Endothelial cell of umbilical vein (primary cell): ENCODE data around the gene NEK3. TPM values are rescaled to one million over a fixed set of nuclear protein-coding genes. Genes with fewer than 3 reads are reported as not detected.
A peak's percentile ranks its signal among the peaks of the same experiment; 100 is the strongest.
"Not testable (repeated sequence)": the region's sequence is repeated elsewhere in the genome, so short reads cannot be mapped to it uniquely, and the experiment has no call there.

ENCODE experiments used
- BruUV-seq: library from RNA; stranded (reverse); fragments of 400-500 nt; replicated peaks from 2 replicates; lab custom pipeline; 2021; lab: Mats Ljungman, UMichigan
- CTCF ChIA-PET: fragments of 300-600, 350-600 bp; sonication (Branson Sonifier 250); formaldehyde crosslinking; loops from one replicate; lab custom pipeline; 2021; ENCODE audit warnings: antibody characterized with exemption, inconsistent platforms; lab: Charles Lee
- POLR2A ChIA-PET: fragments of 300-600, 350-600 bp; sonication (Branson Sonifier 250); formaldehyde crosslinking; loops from one replicate; lab custom pipeline; 2021; ENCODE audit warnings: antibody characterized with exemption, inconsistent platforms; lab: Charles Lee
- DNase-seq: peaks from one replicate; pipeline ENCODE4 v3.0.0-alpha.2; 2011; ENCODE audit warnings: low read depth, low spot score
- FAIRE-seq: peaks from 2 replicates; lab custom pipeline; 2011; peaks lifted over from hg19 to GRCh38; lab: Jason Lieb, UNC
- H2AFZ ChIP-seq: 2 replicates; pipeline ENCODE4 v1.6.0; 2012; ENCODE audit warnings: low read depth, low read length, control low read depth, inconsistent platforms
- H3K27ac ChIP-seq: 2 replicates; pipeline ENCODE4 v1.5.1; 2011; ENCODE audit warnings: low read depth, mild to moderate bottlenecking, control low read depth, low read length, moderate library complexity; ENCODE audit not compliant: insufficient read depth
- H3K27me3 ChIP-seq, 2 experiments: 2 replicates each; pipeline versions ENCODE4 v1.6.0 to v1.6.1; 2011; ENCODE audit warnings: low read length in 2 of 2, mixed read lengths in 1 of 2; ENCODE audit not compliant: control insufficient read depth in 2 of 2, insufficient read depth in 2 of 2
- H3K36me3 ChIP-seq, 2 experiments: 2 replicates in 1 of 2; 3 replicates in 1 of 2; pipeline ENCODE4 v1.5.1; 2011; ENCODE audit warnings: low read length in 2 of 2, mild to moderate bottlenecking in 1 of 2, moderate library complexity in 1 of 2; ENCODE audit not compliant: control insufficient read depth in 2 of 2, insufficient read depth in 2 of 2; ENCODE audit errors: extremely low read depth in 1 of 2
- H3K4me1 ChIP-seq: 3 replicates; pipeline ENCODE4 v1.5.1; 2011; ENCODE audit warnings: mild to moderate bottlenecking, low read length; ENCODE audit not compliant: control insufficient read depth, insufficient read depth; ENCODE audit errors: extremely low read depth
- H3K4me2 ChIP-seq: 2 replicates; pipeline ENCODE4 v1.6.1; 2011; ENCODE audit warnings: low read length, control low read depth, mixed read lengths; ENCODE audit not compliant: insufficient read depth
- H3K4me3 ChIP-seq, 3 experiments: fragments of 200-600 bp in 1 of 3; sonication (generic), shearing (Covaris generic) in 1 of 3; replicated peaks in 1 of 3; 2 replicates each; pipeline ENCODE4 v1.5.1; 2011 to 2016; ENCODE audit warnings: control low read depth in 3 of 3, low read length in 3 of 3, mild to moderate bottlenecking in 2 of 3, inconsistent platforms in 1 of 3, low read depth in 1 of 3, moderate library complexity in 1 of 3; ENCODE audit not compliant: insufficient read depth in 1 of 3
- H3K79me2 ChIP-seq: 2 replicates; pipeline ENCODE4 v1.6.0; 2012; ENCODE audit warnings: low read length, inconsistent platforms; ENCODE audit not compliant: control insufficient read depth, insufficient read depth
- H3K9ac ChIP-seq: replicated peaks from 2 replicates; pipeline ENCODE3; 2011; ENCODE audit warnings: low read length, control low read depth; ENCODE audit not compliant: insufficient read depth; ENCODE audit errors: extremely low read depth
- H3K9me1 ChIP-seq: replicated peaks from 3 replicates; pipeline ENCODE4 v1.6.0; 2011; ENCODE audit warnings: mild to moderate bottlenecking, low read length; ENCODE audit not compliant: control insufficient read depth, insufficient read depth; ENCODE audit errors: extremely low read depth
- H3K9me3 ChIP-seq: replicated peaks from 2 replicates; pipeline ENCODE4 v1.5.1; 2012; ENCODE audit warnings: low read length, inconsistent platforms; ENCODE audit not compliant: control insufficient read depth, insufficient read depth
- H4K20me1 ChIP-seq: replicated peaks from 2 replicates; pipeline ENCODE3; 2011; ENCODE audit warnings: mild to moderate bottlenecking, low read length; ENCODE audit not compliant: control insufficient read depth, insufficient read depth; ENCODE audit errors: extremely low read depth
- dilution Hi-C: fragments of 300-500 bp; cut with MboI; formaldehyde crosslinking; loops from one replicate; pipeline ENCODE4 v1.15.0; 2019; ENCODE audit warnings: low sequenced_read_pairs; ENCODE audit not compliant: extremely low pct_ligation_motif_present
- intact Hi-C: fragments of 100-400 bp; cut with micrococcal nuclease; formaldehyde crosslinking; loops from one replicate; pipeline ENCODE4 v1.10.0; 2022
- polyA plus RNA-seq, 4 experiments: library from polyadenylated mRNA; depleted of rRNA in 3 of 4; stranded (reverse) in 3 of 4; unstranded in 1 of 4; fragments of >200 nt; gene quantifications; 2 replicates each; pipeline versions ENCODE4 v1.2.1 to v1.2.3, GENCODE V29; 2011 to 2012; ENCODE audit warnings: missing spikeins in 1 of 4
- total RNA-seq: library from RNA; stranded (reverse); gene quantifications from 2 replicates; pipeline ENCODE4 v1.2.3, GENCODE V29; 2021
- TF ChIP-seq, protein P1 (sequence below), 2 donors: IDR thresholded peaks; 1 replicate in 1 of 2; 2 replicates in 1 of 2; pipeline ENCODE4 v1.5.1; 2011; ENCODE audit warnings: low read length in 2 of 2, mild to moderate bottlenecking in 2 of 2, moderate library complexity in 2 of 2, control low read depth in 1 of 2, inconsistent platforms in 1 of 2, low read depth in 1 of 2; ENCODE audit not compliant: insufficient read depth in 1 of 2; ENCODE audit errors: extremely low read depth in 1 of 2

The NEK3 gene
- total and polyA plus RNA-seq, 2 donors (not counting 3 experiments of a cell fraction or from before 2014, with no cell fraction given): 10.3 to 13.8 TPM

DNA sequence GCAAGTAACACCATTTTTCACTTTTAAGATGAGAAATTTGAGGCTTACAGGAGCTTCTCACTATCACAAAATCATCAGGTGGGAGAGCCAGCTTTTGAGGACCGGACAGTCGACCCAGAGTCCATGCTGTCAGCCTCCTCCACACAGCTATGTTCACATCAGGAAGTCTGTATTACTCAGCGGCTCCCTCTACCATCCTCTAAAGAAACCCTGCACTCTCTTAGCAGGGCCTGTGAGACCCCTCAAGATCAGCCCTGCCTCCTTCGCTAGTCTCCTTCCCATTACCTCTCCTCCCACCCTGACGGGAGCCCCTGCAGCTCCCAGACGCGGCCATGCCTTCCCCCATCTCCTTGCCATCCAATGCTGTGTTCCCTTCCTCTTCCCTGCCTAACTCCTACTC, 43.1 kb upstream of the NEK3 start:
- H3K4me1 ChIP-seq, H3K9me1 ChIP-seq, dilution Hi-C loops, H3K9ac ChIP-seq, H3K79me2 ChIP-seq, H3K27me3 ChIP-seq, BruUV-seq, H3K36me3 ChIP-seq, H4K20me1 ChIP-seq, H3K9me3 ChIP-seq, DNase-seq, H3K4me3 ChIP-seq, H2AFZ ChIP-seq, POLR2A ChIA-PET, H3K4me2 ChIP-seq, H3K27ac ChIP-seq: not testable (repeated sequence)
- intact Hi-C loops: loop anchor here (10.0 kb wide), 1 partner anchor 748 kb away; the partner anchor contains the start of gene INTS6
- CTCF ChIA-PET: interaction anchor here (1.2 to 1.6 kb wide), 3 partner anchors 33 to 306 kb away, joined by 3 to 9 read pairs (median 5); no protein-coding TSS in a partner anchor
- FAIRE-seq: peak; percentile 82

DNA sequence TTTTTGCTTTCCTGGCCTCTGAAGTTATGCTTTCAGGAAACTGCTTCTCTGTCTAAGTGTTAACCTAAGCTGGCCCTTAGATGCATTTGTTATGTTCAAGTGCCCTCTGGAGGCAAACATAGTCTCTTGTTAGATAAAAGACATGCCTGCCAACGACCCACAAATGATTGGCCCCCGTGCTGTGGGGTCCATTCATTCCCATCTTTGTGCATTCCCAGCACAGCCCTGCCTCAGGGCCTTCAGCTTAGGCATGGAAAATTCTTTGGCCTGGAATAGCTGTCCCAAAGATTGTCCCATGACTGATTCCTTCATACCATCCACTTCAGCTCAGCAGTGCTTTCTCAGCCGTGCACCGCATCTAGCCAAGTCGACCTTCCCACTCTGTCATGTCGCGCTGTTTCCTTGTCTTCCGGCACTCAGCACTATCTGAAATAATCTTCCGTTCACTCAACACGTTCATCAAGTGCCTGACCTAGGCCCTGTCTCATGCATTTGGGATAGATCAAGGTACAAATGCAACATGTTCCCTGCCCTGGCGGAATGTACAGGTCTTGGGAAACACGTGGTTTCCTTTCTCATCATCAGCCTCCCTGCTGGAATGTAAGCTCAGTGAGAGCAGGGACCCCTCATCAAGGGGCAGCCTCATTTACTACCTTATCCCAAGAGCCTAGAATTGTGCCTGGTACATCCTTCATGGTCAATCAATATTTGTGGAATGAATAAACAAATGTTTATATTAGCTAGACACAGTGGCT, 42.2 kb upstream of the NEK3 start:
- DNase-seq: peak; percentile 69
- CTCF ChIA-PET: interaction anchor here (0.6 to 1.6 kb wide), 18 partner anchors 13 to 388 kb away, joined by 3 to 14 read pairs (median 5); partner anchors contain the start of genes ALG11, ATP7B, NEK3 and TMEM272
- H3K27ac ChIP-seq, H3K79me2 ChIP-seq, H3K4me3 ChIP-seq, H3K4me1 ChIP-seq, H3K9me3 ChIP-seq, H3K27me3 ChIP-seq, BruUV-seq, H4K20me1 ChIP-seq, H3K4me2 ChIP-seq, H3K36me3 ChIP-seq, dilution Hi-C loops, H3K9me1 ChIP-seq, H3K9ac ChIP-seq, POLR2A ChIA-PET: not testable (repeated sequence)
- intact Hi-C loops: loop anchor here (1.0 to 10.0 kb wide), 4 partner anchors 266 to 747 kb away; partner anchors contain the start of gene INTS6
- TF ChIP-seq, protein P1, sequence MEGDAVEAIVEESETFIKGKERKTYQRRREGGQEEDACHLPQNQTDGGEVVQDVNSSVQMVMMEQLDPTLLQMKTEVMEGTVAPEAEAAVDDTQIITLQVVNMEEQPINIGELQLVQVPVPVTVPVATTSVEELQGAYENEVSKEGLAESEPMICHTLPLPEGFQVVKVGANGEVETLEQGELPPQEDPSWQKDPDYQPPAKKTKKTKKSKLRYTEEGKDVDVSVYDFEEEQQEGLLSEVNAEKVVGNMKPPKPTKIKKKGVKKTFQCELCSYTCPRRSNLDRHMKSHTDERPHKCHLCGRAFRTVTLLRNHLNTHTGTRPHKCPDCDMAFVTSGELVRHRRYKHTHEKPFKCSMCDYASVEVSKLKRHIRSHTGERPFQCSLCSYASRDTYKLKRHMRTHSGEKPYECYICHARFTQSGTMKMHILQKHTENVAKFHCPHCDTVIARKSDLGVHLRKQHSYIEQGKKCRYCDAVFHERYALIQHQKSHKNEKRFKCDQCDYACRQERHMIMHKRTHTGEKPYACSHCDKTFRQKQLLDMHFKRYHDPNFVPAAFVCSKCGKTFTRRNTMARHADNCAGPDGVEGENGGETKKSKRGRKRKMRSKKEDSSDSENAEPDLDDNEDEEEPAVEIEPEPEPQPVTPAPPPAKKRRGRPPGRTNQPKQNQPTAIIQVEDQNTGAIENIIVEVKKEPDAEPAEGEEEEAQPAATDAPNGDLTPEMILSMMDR (IDR thresholded peaks at IDR 0.05; ENCODE audit: extremely low read depth in 1 of 2, insufficient read depth in 1 of 2, low read depth in 1 of 2, low read length in 2 of 2): peak; percentile 8 to 39
- H2AFZ ChIP-seq: peak overlapping the region; percentile 27
- peak; percentile 82 for FAIRE-seq
